ENCODE measurements around the gene PDHX.

GRCh38 chr11:35031346-35031745 is 114.9 kb downstream of the PDHX start:
- TF ChIP-seq EZH2 (IDR thresholded peaks at IDR 0.05; ENCODE audit: borderline replicate concordance, control insufficient read depth, low read depth, low read length) (no peak), EP300 (IDR thresholded peaks at IDR 0.05; ENCODE audit: borderline replicate concordance in 1 of 2, control insufficient read depth in 1 of 2, low read depth in 2 of 2, low read length in 2 of 2) (no peak), JUND (IDR thresholded peaks at IDR 0.05; ENCODE audit: low read depth, low read length) (no peak), MLLT1 (IDR thresholded peaks at IDR 0.05) (no peak)

Measured in GM12878 (cell line).